Stimulated activated CD8-positive, alpha-beta memory T cell treated with anti-CD3 and anti-CD28 coated beads, Interleukin-7, amount 100 ng/mL, for 1 hour (primary cell): ENCODE data around the gene SPATA31D3.
"Not testable (repeated sequence)": the region's sequence is repeated elsewhere in the genome, so short reads cannot be mapped to it uniquely, and the experiment has no call there.

Source experiments
- DNase-seq, 2 donors: peaks; one replicate each; pipeline ENCODE4 v3.0.0-alpha.2; 2020; ENCODE audit warnings: low read depth in 2 of 2

Gene SPATA31D3

GRCh38 chr9:81943393-81943792, at the start of gene SPATA31D3:
Gene SPATA31D3 (plus strand): TSS chr9:81943500. CDS start chr9:81943586, 86 bp downstream.
- DNase-seq: not testable (repeated sequence)

- DNase-seq: no peak
Measured at GRCh38 chr9:81893929-81894328, 49.4 kb upstream of the SPATA31D3 start.

GRCh38 chr9:81894891-81895290, 48.4 kb upstream of the SPATA31D3 start:
- DNase-seq: no peak

GRCh38 chr9:81896070-81896469, 47.2 kb upstream of the SPATA31D3 start:
- DNase-seq: no peak

GRCh38 chr9:81898851-81899250, 44.4 kb upstream of the SPATA31D3 start:
- DNase-seq: no peak

GRCh38 chr9:81902196-81902595, 41.1 kb upstream of the SPATA31D3 start:
- DNase-seq: no peak

- no peak for DNase-seq
Measured at GRCh38 chr9:81902626-81903025, 40.7 kb upstream of the SPATA31D3 start.

- DNase-seq: no peak
Measured at GRCh38 chr9:81906671-81907070, 36.6 kb upstream of the SPATA31D3 start.

- DNase-seq: no peak
Measured at GRCh38 chr9:81912135-81912534, 31.2 kb upstream of the SPATA31D3 start.

GRCh38 chr9:81915801-81916505, 27.3 kb upstream of the SPATA31D3 start:
- DNase-seq: no peak

GRCh38 chr9:81918507-81918906, 24.8 kb upstream of the SPATA31D3 start:
- DNase-seq: not testable (repeated sequence)

- not testable (repeated sequence) for DNase-seq
Measured at GRCh38 chr9:81928305-81928704, 15.0 kb upstream of the SPATA31D3 start, which contains the start of gene SPATA31D4. Gene SPATA31D4 (plus strand): TSS chr9:81928428. CDS start chr9:81928514, 86 bp downstream.

- DNase-seq: not testable (repeated sequence)
Measured at GRCh38 chr9:81930147-81930546, 13.2 kb upstream of the SPATA31D3 start.

- not testable (repeated sequence) for DNase-seq
Measured at GRCh38 chr9:81933547-81933946, 9.8 kb upstream of the SPATA31D3 start.

- DNase-seq: not testable (repeated sequence)
Measured at GRCh38 chr9:81948650-81949049, 5.3 kb downstream of the SPATA31D3 start.

- DNase-seq: no peak
Measured at GRCh38 chr9:81953096-81953495, 9.8 kb downstream of the SPATA31D3 start.

- DNase-seq: no peak
Measured at GRCh38 chr9:81955625-81956024, 12.3 kb downstream of the SPATA31D3 start.

GRCh38 chr9:81964218-81965171, 21.2 kb downstream of the SPATA31D3 start:
- DNase-seq: no peak

GRCh38 chr9:81968026-81968425, 24.7 kb downstream of the SPATA31D3 start:
- DNase-seq: no peak

GRCh38 chr9:81969971-81970370, 26.7 kb downstream of the SPATA31D3 start:
- DNase-seq: no peak

- no peak for DNase-seq
Measured at GRCh38 chr9:81971727-81972126, 28.4 kb downstream of the SPATA31D3 start.

GRCh38 chr9:81974764-81975163, 31.5 kb downstream of the SPATA31D3 start:
- no peak for DNase-seq

GRCh38 chr9:81976351-81976750, 33.1 kb downstream of the SPATA31D3 start:
- no peak for DNase-seq
